HG02588 (cell line): ENCODE measurements around the gene GMPPB.

Source experiments
- ATAC-seq: cut with Tn5 transposase; IDR thresholded peaks from one replicate; pipeline ENCODE4 v1.9.1; 2021; ENCODE audit warnings: mild to moderate bottlenecking, moderate library complexity; ENCODE audit not compliant: unreplicated experiment

GMPPB gene

DNA sequence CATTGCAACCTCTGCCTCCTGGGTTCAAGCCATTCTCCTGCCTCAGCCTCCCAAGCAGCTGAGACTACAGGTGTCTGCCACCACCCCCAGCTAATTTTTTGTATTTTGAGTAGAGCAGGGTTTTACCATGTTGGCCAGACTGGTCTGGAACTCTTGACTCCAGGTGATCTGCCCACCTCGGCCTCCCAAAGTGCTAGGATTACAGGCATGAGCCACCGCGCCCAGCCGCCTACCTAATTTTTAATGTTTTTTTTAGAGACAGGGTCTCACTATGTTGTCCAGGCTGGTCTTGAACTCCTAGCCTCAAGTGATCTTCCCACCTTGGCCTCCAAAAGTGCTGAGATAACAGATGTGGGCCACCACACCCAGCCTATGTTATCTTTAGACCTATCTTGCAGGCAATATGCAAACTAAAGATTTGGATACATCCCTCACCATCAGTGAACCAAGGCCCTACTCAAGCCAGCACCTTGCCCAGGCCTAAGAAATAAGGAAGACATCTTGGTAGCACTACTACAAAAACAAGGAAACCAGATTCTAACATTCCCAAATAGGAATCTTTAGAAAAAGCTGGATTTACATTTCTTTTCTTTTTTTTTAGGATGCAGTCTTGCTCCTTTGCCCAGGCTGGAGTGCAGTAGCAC, 6.3 kb upstream of the GMPPB start:
- no peak for ATAC-seq

DNA sequence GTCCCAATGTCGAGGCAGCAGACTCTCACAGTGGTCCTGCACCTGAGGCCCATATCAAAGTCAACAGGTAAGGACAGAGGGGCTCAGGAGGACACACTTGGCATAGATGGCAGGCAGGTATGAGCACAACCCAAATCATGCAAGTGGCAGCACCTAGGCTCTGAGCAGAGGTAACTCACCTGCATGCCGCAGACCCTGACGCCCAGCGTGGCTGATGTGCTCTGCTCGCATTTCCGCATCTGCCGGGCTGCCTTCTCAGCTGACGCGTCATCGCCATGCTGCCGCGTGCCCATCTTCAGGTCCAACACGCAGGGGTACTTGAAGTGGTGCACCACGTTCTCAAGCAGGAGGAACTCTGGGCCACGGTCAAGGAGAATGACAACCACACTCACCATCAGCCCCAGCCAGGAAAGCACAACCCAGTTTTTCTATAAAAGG, 4.2 kb upstream of the GMPPB start:
- ATAC-seq = no peak

DNA sequence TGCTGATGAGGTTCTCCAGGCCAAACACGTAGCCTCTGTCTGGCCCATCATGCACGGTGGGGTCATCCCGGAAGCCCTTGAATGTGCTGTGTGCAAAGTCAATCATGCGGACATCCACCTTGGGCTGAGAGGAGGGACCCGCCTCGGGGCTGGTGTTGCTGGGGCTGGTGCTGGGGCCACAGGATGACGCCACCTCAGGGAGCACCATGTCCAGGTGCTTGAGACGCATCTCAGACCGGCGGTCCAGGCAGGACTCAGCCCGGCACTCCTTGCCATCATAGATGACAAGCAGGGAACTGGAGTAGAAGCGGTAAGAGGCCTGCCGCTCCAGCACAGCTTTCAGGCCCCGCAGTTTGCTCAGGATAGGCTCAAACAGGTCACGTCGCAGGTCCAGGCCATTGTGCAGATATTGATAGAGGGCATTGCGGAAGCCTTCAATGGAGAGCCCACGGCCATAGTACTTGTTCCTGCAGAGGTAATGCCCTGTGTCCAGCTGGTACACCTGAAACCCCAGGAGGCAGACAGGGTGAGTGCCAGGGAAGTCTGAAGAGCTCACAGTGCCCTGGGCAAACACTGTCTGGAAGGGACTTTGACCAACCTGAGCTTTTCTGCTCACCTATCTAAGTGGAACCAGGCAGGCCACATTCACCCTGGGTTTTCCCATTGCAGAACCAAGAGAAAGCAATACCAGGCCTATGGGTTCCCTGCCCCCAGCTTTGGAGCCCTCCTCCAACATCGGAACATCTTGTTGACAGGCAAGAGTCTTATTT, 3.6 kb upstream of the GMPPB start:
- no peak for ATAC-seq

DNA sequence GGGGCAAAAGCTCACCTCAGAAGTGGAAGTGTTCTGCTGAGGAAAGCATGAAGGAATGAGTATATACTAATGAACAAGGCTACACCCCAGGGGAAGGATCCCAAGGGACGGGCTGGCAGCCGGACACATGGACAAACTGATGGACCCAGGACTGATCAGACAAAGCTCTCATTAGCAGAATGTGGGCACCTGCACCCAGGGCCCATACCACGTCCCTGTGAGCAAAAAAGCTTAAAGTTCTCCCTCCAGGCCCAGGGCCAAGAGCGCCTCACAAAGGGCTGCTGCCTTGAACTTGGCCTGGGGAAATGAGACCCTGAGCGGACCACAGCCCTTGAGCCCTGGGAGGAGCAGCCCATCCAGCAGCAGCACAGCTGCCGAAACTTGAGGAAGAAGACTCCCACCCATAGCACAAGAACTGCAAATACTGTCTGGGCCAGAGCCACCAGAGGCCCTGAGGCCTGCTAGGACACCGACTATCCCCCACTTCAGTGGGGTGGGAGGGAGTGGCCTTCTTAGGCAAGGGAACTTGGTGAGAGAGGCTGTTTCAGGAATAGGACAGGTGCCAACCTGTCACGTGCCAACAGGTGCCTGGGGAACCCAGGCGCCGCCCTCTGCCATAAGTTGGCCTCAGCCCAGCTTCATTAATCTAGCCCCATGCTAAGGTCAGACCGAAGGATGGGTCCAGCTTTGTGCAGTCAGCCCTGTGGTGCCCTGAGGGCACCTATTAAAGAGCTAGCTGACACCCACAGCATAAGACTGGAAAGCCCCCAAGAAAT, 2.3 kb upstream of the GMPPB start:
- ATAC-seq = no peak

- no peak for ATAC-seq
These were observed 835 bp upstream of the GMPPB start for GRCh38 chr3:49724586-49724985.

GRCh38 chr3:49723296-49723627, 489 bp downstream of the GMPPB start:
- no peak for ATAC-seq

DNA sequence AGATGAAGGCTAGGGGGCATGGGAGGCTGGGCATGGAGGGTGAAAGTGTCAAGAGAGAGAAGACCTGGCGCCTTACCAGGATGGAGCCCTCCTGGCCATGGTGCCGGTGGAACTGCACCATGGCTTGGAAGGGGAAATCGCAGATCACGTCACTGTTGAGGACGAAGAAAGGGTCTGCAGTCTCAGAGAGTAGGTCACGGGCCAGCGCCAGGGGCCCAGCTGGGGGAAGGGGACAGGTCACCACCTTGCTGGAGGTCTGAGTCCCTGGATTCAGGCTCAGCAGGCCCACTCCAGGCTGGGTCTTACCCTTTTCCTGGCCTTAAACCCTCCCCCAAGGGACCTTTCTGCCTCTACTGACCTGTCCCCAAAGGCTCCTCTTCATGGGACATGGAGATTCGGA, 855 bp downstream of the GMPPB start:
- no peak for ATAC-seq

- no peak for ATAC-seq
These were observed 1.6 kb downstream of the GMPPB start for GRCh38 chr3:49721896-49722781.

DNA sequence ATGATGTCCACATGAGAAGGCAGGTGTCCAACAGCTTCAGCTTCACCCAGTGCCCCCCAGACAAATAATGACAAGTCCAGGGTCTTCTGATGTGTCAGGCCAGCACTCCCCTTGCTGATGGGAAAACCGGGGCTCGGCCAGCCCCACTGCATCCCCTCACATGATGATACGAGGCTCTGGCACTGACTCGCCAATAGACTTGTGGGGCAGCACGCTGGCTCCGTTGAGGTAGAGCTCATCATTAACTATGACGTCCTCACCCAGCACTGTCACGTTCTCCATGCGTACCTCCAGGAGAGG, 2.2 kb downstream of the GMPPB start:
- no peak for ATAC-seq

GRCh38 chr3:49720855-49721595, 2.7 kb downstream of the GMPPB start:
- no peak for ATAC-seq

GRCh38 chr3:49719214-49719884, 4.4 kb downstream of the GMPPB start, which contains the start of gene AMIGO3:
Gene AMIGO3, minus strand, starts transcription at chr3:49719684. Its CDS starts 219 bp downstream, at chr3:49719465.
- peak; percentile 43 for ATAC-seq

DNA sequence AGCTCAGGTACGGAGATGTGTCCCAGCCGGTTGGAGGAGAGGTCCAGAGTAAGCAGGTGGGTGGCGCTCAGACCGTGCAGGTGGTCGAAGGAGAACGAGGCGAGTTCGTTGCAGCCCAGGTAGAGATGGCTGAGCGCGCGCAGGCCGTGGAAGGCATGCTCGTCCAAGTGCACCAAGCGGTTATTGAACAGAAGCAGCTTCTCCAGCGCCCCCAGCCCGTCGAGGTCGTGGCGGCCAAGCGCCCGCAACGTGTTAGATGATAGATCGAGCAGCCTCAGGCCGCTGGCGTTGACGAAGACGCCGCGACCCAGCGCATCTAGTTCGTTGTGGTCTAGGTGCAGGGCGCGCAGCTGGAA, 4.9 kb downstream of the GMPPB start:
- ATAC-seq = no peak

- ATAC-seq = no peak
These were observed 5.5 kb downstream of the GMPPB start for GRCh38 chr3:49717959-49718857.

- no peak for ATAC-seq
These were observed 6.4 kb downstream of the GMPPB start for GRCh38 chr3:49717211-49717958.

GRCh38 chr3:49716691-49717210, 7.0 kb downstream of the GMPPB start:
- no peak for ATAC-seq

- no peak for ATAC-seq
These were observed 7.6 kb downstream of the GMPPB start for GRCh38 chr3:49716169-49716568.

DNA sequence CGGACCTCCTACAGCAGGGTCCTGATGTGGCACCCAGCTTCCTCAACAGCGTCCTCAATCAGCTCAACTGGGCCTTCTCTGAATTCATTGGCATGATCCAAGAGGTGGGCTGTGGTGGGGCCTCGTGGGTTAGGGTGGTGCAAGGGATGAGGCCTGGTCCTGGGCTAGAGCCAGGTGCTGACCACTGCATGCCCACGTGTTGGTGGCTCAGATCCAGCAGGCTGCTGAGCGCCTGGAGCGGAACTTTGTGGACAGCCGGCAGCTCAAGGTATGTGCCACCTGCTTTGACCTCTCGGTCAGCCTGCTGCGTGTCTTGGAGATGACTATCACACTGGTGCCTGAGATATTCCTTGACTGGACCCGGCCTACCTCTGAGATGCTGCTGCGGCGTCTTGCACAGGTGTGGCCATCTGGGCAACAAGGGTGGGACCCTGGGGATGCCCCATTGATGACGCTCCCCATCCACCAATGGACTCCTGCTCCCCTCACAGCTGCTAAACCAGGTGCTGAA, 8.1 kb downstream of the GMPPB start:
- no peak for ATAC-seq
